Natural killer cell (primary cell): ENCODE data around the gene ZNF367. TPM values are rescaled to one million over a fixed set of nuclear protein-coding genes. Genes with fewer than 3 reads are reported as not detected.

Source experiments
- ATAC-seq, 3 donors: fragments of 150-1000 bp in 2 of 3; fragments of 200-7000 bp in 1 of 3; cut with Tn5 transposase; 1 replicate in 1 of 3; 2 replicates in 2 of 3; pipeline ENCODE4 v1.10.0; 2021; ENCODE audit warnings: mild to moderate bottlenecking in 2 of 3, moderate library complexity in 2 of 3
- DNase-seq, 2 donors: peaks; one replicate each; pipeline versions ENCODE4 v3.0.0 to v3.0.0-alpha.2; 2013 to 2021; ENCODE audit warnings: mixed read lengths in 1 of 2
- H3K27ac ChIP-seq: one replicate; pipeline ENCODE4 v1.5.1; 2013; ENCODE audit warnings: mild to moderate bottlenecking, low read length
- H3K27me3 ChIP-seq: one replicate; pipeline ENCODE4 v1.6.1; 2013; ENCODE audit warnings: low read length; ENCODE audit not compliant: control insufficient read depth, insufficient read depth
- H3K36me3 ChIP-seq: one replicate; pipeline ENCODE4 v1.6.1; 2013; ENCODE audit warnings: low read length; ENCODE audit not compliant: control insufficient read depth, insufficient read depth
- H3K4me1 ChIP-seq: one replicate; pipeline ENCODE4 v1.6.1; 2013; ENCODE audit warnings: low read length; ENCODE audit not compliant: control insufficient read depth, insufficient read depth
- H3K4me3 ChIP-seq: one replicate; pipeline ENCODE4 v1.5.1; 2013; ENCODE audit warnings: low read length
- H3K9me3 ChIP-seq: one replicate; pipeline ENCODE4 v1.6.1; 2013; ENCODE audit warnings: low read length; ENCODE audit not compliant: control insufficient read depth, insufficient read depth
- H3K27ac Mint-ChIP-seq, 2 donors: one replicate each; pipeline ENCODE4 v1.8.0; 2022; ENCODE audit warnings: mild to moderate bottlenecking in 2 of 2, mixed read lengths in 2 of 2, moderate library complexity in 1 of 2
- H3K27me3 Mint-ChIP-seq, 2 donors: one replicate each; pipeline ENCODE4 v1.8.0; 2022; ENCODE audit warnings: low read depth in 2 of 2, mixed read lengths in 2 of 2
- H3K36me3 Mint-ChIP-seq: one replicate; pipeline ENCODE4 v1.8.0; 2022; ENCODE audit warnings: mixed read lengths
- H3K4me1 Mint-ChIP-seq, 2 donors: one replicate each; pipeline ENCODE4 v1.8.0; 2022; ENCODE audit warnings: mixed read lengths in 2 of 2
- H3K4me3 Mint-ChIP-seq: one replicate; pipeline ENCODE4 v1.8.0; 2022; ENCODE audit warnings: mild to moderate bottlenecking, moderate library complexity, mixed read lengths
- H3K9me3 Mint-ChIP-seq, 2 donors: one replicate each; pipeline ENCODE4 v1.8.0; 2022; ENCODE audit warnings: mixed read lengths in 2 of 2
- CTCF ChIP-seq: fragments of 200-600 bp; IDR thresholded peaks from one replicate; pipeline ENCODE4 v1.8.0; 2022; ENCODE audit warnings: antibody characterized with exemption
- WGBS: methylation state at CpG from one replicate; pipeline ENCODE4 v1.1.7; 2013; ENCODE audit warnings: missing lambda C conversion rate; ENCODE audit not compliant: insufficient coverage; 5-methylcytosine and 5-hydroxymethylcytosine counted together
- intact Hi-C: fragments of 100-400 bp; cut with micrococcal nuclease; formaldehyde crosslinking; loops from one replicate; pipeline ENCODE4 v1.14.2; 2022
- total RNA-seq, 4 donors: library from RNA; stranded (reverse); fragments of 120-200 nt in 1 of 4; gene quantifications; one replicate each; pipeline versions ENCODE4 v1.2.3 to v1.2.4, GENCODE V29; 2013 to 2022

The ZNF367 gene
- total RNA-seq, 3 donors from 2014 or later (not counting 1 experiment from before 2014, with no cell fraction given): 4.4 to 6.2 (median 4.5) TPM

- Mint-ChIP-seq H3K36me3 (no peaks in the 10 kb centered on the region), H3K27ac (no peak overlapping the region), H3K4me3 (no peak overlapping the region), H3K9me3 (no peaks in the 10 kb centered on the region), H3K4me1 (peaks cover 12 to 13% of the 10 kb centered on the region in 2 donors), H3K27me3 (peaks cover 2 to 7% of the 10 kb centered on the region in 2 donors)
- no peak for ATAC-seq
- no peaks in the 10 kb centered on the region for H3K9me3 ChIP-seq
- intact Hi-C loops: no loop called here
- H3K36me3 ChIP-seq: no peaks in the 10 kb centered on the region
- TF ChIP-seq CTCF: no peak
- 98% methylated on average over 7 of the region's 7 CpGs for WGBS
- H3K4me1 ChIP-seq: peaks cover 14% of the 10 kb centered on the region
- H3K27ac ChIP-seq: no peak overlapping the region
- no peaks in the 10 kb centered on the region for H3K27me3 ChIP-seq
- no peak overlapping the region for H3K4me3 ChIP-seq
- no peak for DNase-seq
Measured at GRCh38 chr9:96437454-96437853, 19.3 kb upstream of the ZNF367 start.

- Histone ChIP-seq H3K27ac (no peak overlapping the region), H3K9me3 (no peaks in the 10 kb centered on the region), H3K36me3 (no peaks in the 10 kb centered on the region), H3K4me3 (no peak overlapping the region), H3K4me1 (peaks cover 14% of the 10 kb centered on the region), H3K27me3 (no peaks in the 10 kb centered on the region)
- Mint-ChIP-seq H3K4me3 (no peak overlapping the region), H3K36me3 (no peaks in the 10 kb centered on the region), H3K27me3 (peaks cover 2 to 10% of the 10 kb centered on the region in 2 donors), H3K4me1 (peaks cover 12 to 13% of the 10 kb centered on the region in 2 donors), H3K27ac (peak overlapping the region in 1 of 2 donors; percentile 1), H3K9me3 (no peaks in the 10 kb centered on the region)
- WGBS: 82% methylated on average over 15 of the region's 15 CpGs
- ATAC-seq (no peak), DNase-seq (no peak)
- no peak for TF ChIP-seq CTCF
- intact Hi-C loops: no loop called here
Measured at GRCh38 chr9:96436456-96437126, 18.4 kb upstream of the ZNF367 start.

GRCh38 chr9:96436063-96436455 lies 17.9 kb upstream of the ZNF367 start:
- Histone ChIP-seq H3K27me3 (no peaks in the 10 kb centered on the region), H3K36me3 (no peaks in the 10 kb centered on the region), H3K4me1 (peaks cover 14% of the 10 kb centered on the region), H3K4me3 (no peak overlapping the region), H3K9me3 (no peaks in the 10 kb centered on the region), H3K27ac (no peak overlapping the region)
- peaks cover 12 to 13% of the 10 kb centered on the region in 2 donors for H3K4me1 Mint-ChIP-seq
- H3K27me3 Mint-ChIP-seq: peaks cover 2 to 10% of the 10 kb centered on the region in 2 donors
- intact Hi-C loops: no loop called here
- H3K27ac Mint-ChIP-seq: peak overlapping the region in 1 of 2 donors; percentile 1
- WGBS: 46% methylated on average over 2 of the region's 2 CpGs
- no peaks in the 10 kb centered on the region for H3K36me3 Mint-ChIP-seq
- ATAC-seq (peak; percentile 71 to 94 (median 92)), DNase-seq (peak; percentile 27 to 44)
- H3K4me3 Mint-ChIP-seq: no peak overlapping the region
- H3K9me3 Mint-ChIP-seq: no peaks in the 10 kb centered on the region
- TF ChIP-seq CTCF: no peak

- peaks cover 14% of the 10 kb centered on the region for H3K4me1 ChIP-seq
- H3K36me3 ChIP-seq: no peaks in the 10 kb centered on the region
- Mint-ChIP-seq H3K9me3 (no peaks in the 10 kb centered on the region), H3K36me3 (no peaks in the 10 kb centered on the region), H3K4me1 (peaks cover 12 to 13% of the 10 kb centered on the region in 2 donors), H3K27ac (peak overlapping the region in 1 of 2 donors; percentile 1), H3K4me3 (no peak overlapping the region), H3K27me3 (peaks cover 2 to 10% of the 10 kb centered on the region in 2 donors)
- whole genome bisulfite sequencing: 100% methylated on average over 2 of the region's 4 CpGs
- ATAC-seq: no peak
- no peak for DNase-seq
- H3K9me3 ChIP-seq: no peaks in the 10 kb centered on the region
- intact Hi-C loops: no loop called here
- H3K4me3 ChIP-seq: no peak overlapping the region
- no peaks in the 10 kb centered on the region for H3K27me3 ChIP-seq
- no peak overlapping the region for H3K27ac ChIP-seq
- no peak for TF ChIP-seq CTCF
Measured at GRCh38 chr9:96435345-96435744, 17.2 kb upstream of the ZNF367 start.
